SK-N-SH (cell line): ENCODE measurements around the gene TRIM66. TPM values are rescaled to one million over a fixed set of nuclear protein-coding genes. Genes with fewer than 3 reads are reported as not detected.

ENCODE experiments used
- CTCF ChIA-PET: fragments of 300-600, 350-600 bp; formaldehyde crosslinking; extraction: SDS; loops from one replicate; lab custom pipeline; 2021; lab: Yijun Ruan, JAX
- POLR2A ChIA-PET: fragments of 350-600 bp; sonication (Branson Sonifier 250); formaldehyde crosslinking; extraction: SDS; loops from one replicate; lab custom pipeline; 2020; ENCODE audit warnings: antibody characterized with exemption, inconsistent platforms; lab: Yijun Ruan, JAX
- DNase-seq: peaks from one replicate; pipeline ENCODE4 v3.0.0; 2012
- H2AFZ ChIP-seq: fragments of 200-600 bp; sonication (generic); 2 replicates; pipeline ENCODE4 v1.8.1; 2016; ENCODE audit warnings: antibody characterized with exemption, mild to moderate bottlenecking, low read depth
- H3F3A ChIP-seq: fragments of 200-600 bp; sonication (generic); replicated peaks from 2 replicates; pipeline ENCODE3; 2016; ENCODE audit warnings: antibody characterized with exemption, mild to moderate bottlenecking; ENCODE audit not compliant: insufficient read depth
- H3K27ac ChIP-seq, 2 experiments: fragments of 200-500 bp in 1 of 2; fragments of 200-600 bp in 1 of 2; sonication (Bioruptor generic) in 1 of 2; sonication (generic), shearing (Covaris generic) in 1 of 2; 2 replicates each; pipeline versions ENCODE4 v1.5.1 to v1.6.1; 2014 to 2016; ENCODE audit warnings: low read depth in 2 of 2, inconsistent platforms in 1 of 2, low read length in 1 of 2, mild to moderate bottlenecking in 1 of 2, mixed read lengths in 1 of 2
- H3K27me3 ChIP-seq: fragments of 200-600 bp; sonication (generic), shearing (Covaris generic); 2 replicates; pipeline ENCODE4 v1.6.1; 2016; ENCODE audit warnings: mixed run types; ENCODE audit not compliant: insufficient read depth
- H3K36me3 ChIP-seq, 2 experiments: fragments of 200-500 bp in 1 of 2; fragments of 200-600 bp in 1 of 2; sonication (Bioruptor generic) in 1 of 2; sonication (generic) in 1 of 2; replicated peaks in 1 of 2; 2 replicates each; pipeline versions ENCODE3 to v1.5.1; 2014 to 2016; ENCODE audit warnings: low read length in 1 of 2, mild to moderate bottlenecking in 1 of 2; ENCODE audit not compliant: insufficient read depth in 2 of 2, control insufficient read depth in 1 of 2
- H3K4me1 ChIP-seq, 2 experiments: fragments of 200-500 bp in 1 of 2; fragments of 200-600 bp in 1 of 2; sonication (Bioruptor generic) in 1 of 2; sonication (generic), shearing (Covaris generic) in 1 of 2; 2 replicates each; pipeline versions ENCODE4 v1.5.1 to v1.6.1; 2014 to 2016; ENCODE audit warnings: low read depth in 1 of 2, low read length in 1 of 2, mixed run types in 1 of 2; ENCODE audit not compliant: insufficient read depth in 2 of 2, control insufficient read depth in 1 of 2
- H3K4me2 ChIP-seq: fragments of 200-600 bp; sonication (generic), shearing (Covaris generic); 2 replicates; pipeline ENCODE4 v1.6.1; 2017; ENCODE audit warnings: mixed run types
- H3K4me3 ChIP-seq, 2 experiments: fragments of 200-500 bp in 1 of 2; fragments of 200-600 bp in 1 of 2; sonication (Bioruptor generic) in 1 of 2; sonication (generic), shearing (Covaris generic) in 1 of 2; 2 replicates each; pipeline versions ENCODE4 v1.5.1 to v1.8.1; 2014 to 2016; ENCODE audit warnings: low read depth in 2 of 2, inconsistent platforms in 1 of 2, low read length in 1 of 2, mild to moderate bottlenecking in 1 of 2, mixed read lengths in 1 of 2, moderate library complexity in 1 of 2
- H3K79me2 ChIP-seq: fragments of 200-600 bp; sonication (generic); 2 replicates; pipeline ENCODE4 v1.8.1; 2017; ENCODE audit warnings: mild to moderate bottlenecking; ENCODE audit not compliant: insufficient read depth
- H3K9ac ChIP-seq: fragments of 200-600 bp; sonication (generic); 2 replicates; pipeline ENCODE4 v1.6.1; 2017; ENCODE audit warnings: mixed run types
- H3K9me2 ChIP-seq: fragments of 200-600 bp; sonication (generic); 2 replicates; pipeline ENCODE4 v1.6.1; 2017; ENCODE audit warnings: mixed run types
- H3K9me3 ChIP-seq: fragments of 200-600 bp; sonication (generic); 2 replicates; pipeline ENCODE4 v1.6.1; 2017; ENCODE audit warnings: mixed run types, mild to moderate bottlenecking, moderate library complexity
- H4K20me1 ChIP-seq: fragments of 200-600 bp; sonication (generic); 2 replicates; pipeline ENCODE4 v1.6.1; 2017; ENCODE audit warnings: mild to moderate bottlenecking, mixed run types; ENCODE audit not compliant: insufficient read depth
- EP300 ChIP-seq, 2 experiments: IDR thresholded peaks; 2 replicates each; pipeline versions ENCODE4 v1.4.0 to v1.6.1; 2012; ENCODE audit warnings: borderline replicate concordance in 1 of 2, low read depth in 1 of 2, low read length in 1 of 2
- FOSL2 ChIP-seq: IDR thresholded peaks from 2 replicates; pipeline ENCODE4 v1.4.0; 2012; ENCODE audit warnings: low read depth, mild to moderate bottlenecking, moderate library complexity, borderline replicate concordance
- FOXJ3 ChIP-seq: sonication (generic); formaldehyde crosslinking; IDR thresholded peaks from 2 replicates; pipeline ENCODE4 v1.5.1; 2020; ENCODE audit warnings: mild to moderate bottlenecking, missing genetic modification reagents
- POLR2AphosphoS5 ChIP-seq: IDR thresholded peaks from 2 replicates; pipeline ENCODE4 v1.6.1; 2012; ENCODE audit warnings: low read depth, low read length
- RCOR1 ChIP-seq: fragments of 150-350 bp; IDR thresholded peaks from 2 replicates; pipeline ENCODE4 v1.6.1; 2017; ENCODE audit warnings: antibody characterized with exemption, low read length
- RFX5 ChIP-seq: IDR thresholded peaks from 2 replicates; pipeline ENCODE4 v1.6.1; 2012; ENCODE audit warnings: mild to moderate bottlenecking, improper control_type of control experiment, low read length
- SMC3 ChIP-seq: IDR thresholded peaks from 2 replicates; pipeline ENCODE4 v1.6.1; 2012; ENCODE audit warnings: low read depth, low read length, improper control_type of control experiment
- TAF1 ChIP-seq: IDR thresholded peaks from 2 replicates; pipeline ENCODE4 v1.6.1; 2012; ENCODE audit warnings: low read depth, mild to moderate bottlenecking, low read length, moderate library complexity, borderline replicate concordance
- TCF12 ChIP-seq: IDR thresholded peaks from 2 replicates; pipeline ENCODE4 v1.4.0; 2012
- TEAD4 ChIP-seq: IDR thresholded peaks from 2 replicates; pipeline ENCODE4 v1.4.0; 2012; ENCODE audit warnings: mild to moderate bottlenecking, borderline replicate concordance; ENCODE audit not compliant: insufficient read depth
- YY1 ChIP-seq: IDR thresholded peaks from 2 replicates; pipeline ENCODE4 v1.4.0; 2012; ENCODE audit warnings: low read depth, mild to moderate bottlenecking
- WGBS: methylation state at CpG from one replicate; pipeline ENCODE4 v1.1.6; 2017; ENCODE audit warnings: low lambda C conversion rate; 5-methylcytosine and 5-hydroxymethylcytosine counted together
- polyA plus RNA-seq, 3 experiments: library from polyadenylated mRNA; depleted of rRNA; stranded (reverse); fragments of >200 nt; gene quantifications; 2 replicates each; pipeline ENCODE4 v1.2.3, GENCODE V29; 2012
- TF ChIP-seq, protein P1 (sequence below): fragments of 150-350 bp; IDR thresholded peaks from 2 replicates; pipeline ENCODE4 v1.6.1; 2017; ENCODE audit warnings: antibody characterized with exemption, low read length, low read depth, borderline replicate concordance
- TF ChIP-seq, protein P2 (sequence below): IDR thresholded peaks from 2 replicates; pipeline ENCODE4 v1.6.1; 2012; ENCODE audit warnings: mild to moderate bottlenecking, low read depth, low read length, moderate library complexity
- TF ChIP-seq, protein P3 (sequence below): fragments of 200-600 bp; sonication (generic); IDR thresholded peaks from 2 replicates; pipeline ENCODE4 v1.6.1; 2017; ENCODE audit warnings: antibody characterized with exemption, mild to moderate bottlenecking, moderate library complexity

TRIM66 gene
- polyA plus RNA-seq, 1 of the 3 experiments (the other 2 are of a cell fraction), result 6.4 TPM

DNA sequence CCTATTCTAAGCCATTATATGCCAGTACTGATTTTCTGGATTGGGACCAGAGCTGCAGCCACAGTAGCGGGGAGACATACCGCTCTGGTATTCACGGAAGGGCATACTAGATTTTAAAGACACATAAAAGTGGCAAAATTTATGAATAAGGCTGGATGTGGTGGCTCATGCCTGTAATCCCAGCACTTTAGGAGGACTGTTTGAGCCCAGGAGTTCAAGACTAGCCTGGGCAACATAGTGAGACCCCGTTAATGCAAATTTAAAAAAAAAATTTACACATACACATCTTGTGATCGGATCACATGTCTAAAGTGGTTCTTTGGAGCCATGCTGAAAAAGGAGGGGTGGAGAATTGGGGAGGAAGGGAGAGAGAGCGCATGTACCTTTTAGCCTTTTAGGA lies 9.1 kb upstream of the TRIM66 start:
- ChIA-PET CTCF (no interaction called here), POLR2A (interaction anchor here (0.8 kb wide), 1 partner anchor 8 kb away, joined by 3 read pairs; no protein-coding TSS in a partner anchor)
- H3K4me2 ChIP-seq, result no peak overlapping the region
- peaks cover 52 to 55% of the 10 kb centered on the region in 2 experiments for H3K36me3 ChIP-seq
- DNase-seq, result no peak
- H3K9me2 ChIP-seq, result no peaks in the 10 kb centered on the region
- H3K79me2 ChIP-seq, result peaks cover 39% of the 10 kb centered on the region; the same call in 1 of the 2 replicates
- no peak for TF ChIP-seq SMC3
- no peak for TF ChIP-seq TCF12
- no peak for TF ChIP-seq TAF1
- no peak for TF ChIP-seq RCOR1
- no peak for TF ChIP-seq POLR2AphosphoS5
- TF ChIP-seq, protein P1, sequence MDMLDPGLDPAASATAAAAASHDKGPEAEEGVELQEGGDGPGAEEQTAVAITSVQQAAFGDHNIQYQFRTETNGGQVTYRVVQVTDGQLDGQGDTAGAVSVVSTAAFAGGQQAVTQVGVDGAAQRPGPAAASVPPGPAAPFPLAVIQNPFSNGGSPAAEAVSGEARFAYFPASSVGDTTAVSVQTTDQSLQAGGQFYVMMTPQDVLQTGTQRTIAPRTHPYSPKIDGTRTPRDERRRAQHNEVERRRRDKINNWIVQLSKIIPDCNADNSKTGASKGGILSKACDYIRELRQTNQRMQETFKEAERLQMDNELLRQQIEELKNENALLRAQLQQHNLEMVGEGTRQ, result no peak
- no peak for TF ChIP-seq RFX5
- no peak for TF ChIP-seq FOXJ3
- TF ChIP-seq, protein P2, sequence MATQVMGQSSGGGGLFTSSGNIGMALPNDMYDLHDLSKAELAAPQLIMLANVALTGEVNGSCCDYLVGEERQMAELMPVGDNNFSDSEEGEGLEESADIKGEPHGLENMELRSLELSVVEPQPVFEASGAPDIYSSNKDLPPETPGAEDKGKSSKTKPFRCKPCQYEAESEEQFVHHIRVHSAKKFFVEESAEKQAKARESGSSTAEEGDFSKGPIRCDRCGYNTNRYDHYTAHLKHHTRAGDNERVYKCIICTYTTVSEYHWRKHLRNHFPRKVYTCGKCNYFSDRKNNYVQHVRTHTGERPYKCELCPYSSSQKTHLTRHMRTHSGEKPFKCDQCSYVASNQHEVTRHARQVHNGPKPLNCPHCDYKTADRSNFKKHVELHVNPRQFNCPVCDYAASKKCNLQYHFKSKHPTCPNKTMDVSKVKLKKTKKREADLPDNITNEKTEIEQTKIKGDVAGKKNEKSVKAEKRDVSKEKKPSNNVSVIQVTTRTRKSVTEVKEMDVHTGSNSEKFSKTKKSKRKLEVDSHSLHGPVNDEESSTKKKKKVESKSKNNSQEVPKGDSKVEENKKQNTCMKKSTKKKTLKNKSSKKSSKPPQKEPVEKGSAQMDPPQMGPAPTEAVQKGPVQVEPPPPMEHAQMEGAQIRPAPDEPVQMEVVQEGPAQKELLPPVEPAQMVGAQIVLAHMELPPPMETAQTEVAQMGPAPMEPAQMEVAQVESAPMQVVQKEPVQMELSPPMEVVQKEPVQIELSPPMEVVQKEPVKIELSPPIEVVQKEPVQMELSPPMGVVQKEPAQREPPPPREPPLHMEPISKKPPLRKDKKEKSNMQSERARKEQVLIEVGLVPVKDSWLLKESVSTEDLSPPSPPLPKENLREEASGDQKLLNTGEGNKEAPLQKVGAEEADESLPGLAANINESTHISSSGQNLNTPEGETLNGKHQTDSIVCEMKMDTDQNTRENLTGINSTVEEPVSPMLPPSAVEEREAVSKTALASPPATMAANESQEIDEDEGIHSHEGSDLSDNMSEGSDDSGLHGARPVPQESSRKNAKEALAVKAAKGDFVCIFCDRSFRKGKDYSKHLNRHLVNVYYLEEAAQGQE, result no peak
- no peak for TF ChIP-seq EP300 (IDR thresholded peaks at IDR 0.05; ENCODE audit: borderline replicate concordance in 1 of 2, low read depth in 1 of 2, low read length in 1 of 2)
- no peak for TF ChIP-seq FOSL2
- TF ChIP-seq, protein P3, sequence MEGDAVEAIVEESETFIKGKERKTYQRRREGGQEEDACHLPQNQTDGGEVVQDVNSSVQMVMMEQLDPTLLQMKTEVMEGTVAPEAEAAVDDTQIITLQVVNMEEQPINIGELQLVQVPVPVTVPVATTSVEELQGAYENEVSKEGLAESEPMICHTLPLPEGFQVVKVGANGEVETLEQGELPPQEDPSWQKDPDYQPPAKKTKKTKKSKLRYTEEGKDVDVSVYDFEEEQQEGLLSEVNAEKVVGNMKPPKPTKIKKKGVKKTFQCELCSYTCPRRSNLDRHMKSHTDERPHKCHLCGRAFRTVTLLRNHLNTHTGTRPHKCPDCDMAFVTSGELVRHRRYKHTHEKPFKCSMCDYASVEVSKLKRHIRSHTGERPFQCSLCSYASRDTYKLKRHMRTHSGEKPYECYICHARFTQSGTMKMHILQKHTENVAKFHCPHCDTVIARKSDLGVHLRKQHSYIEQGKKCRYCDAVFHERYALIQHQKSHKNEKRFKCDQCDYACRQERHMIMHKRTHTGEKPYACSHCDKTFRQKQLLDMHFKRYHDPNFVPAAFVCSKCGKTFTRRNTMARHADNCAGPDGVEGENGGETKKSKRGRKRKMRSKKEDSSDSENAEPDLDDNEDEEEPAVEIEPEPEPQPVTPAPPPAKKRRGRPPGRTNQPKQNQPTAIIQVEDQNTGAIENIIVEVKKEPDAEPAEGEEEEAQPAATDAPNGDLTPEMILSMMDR, result no peak
- no peak for TF ChIP-seq TEAD4
- no peak for TF ChIP-seq YY1
- no peak overlapping the region for H3K4me3 ChIP-seq
- H3K9ac ChIP-seq, result no peak overlapping the region
- H4K20me1 ChIP-seq, result no peaks in the 10 kb centered on the region
- peaks cover 14 to 15% of the 10 kb centered on the region in 2 experiments; a peak in 3 of 4 replicates for H3K4me1 ChIP-seq
- H3K9me3 ChIP-seq, result no peaks in the 10 kb centered on the region
- 88% methylated on average over 6 of the region's 6 CpGs for WGBS
- H3K27me3 ChIP-seq, result no peaks in the 10 kb centered on the region
- H3F3A ChIP-seq, result peaks cover 30% of the 10 kb centered on the region
- no peak overlapping the region for H2AFZ ChIP-seq
- H3K27ac ChIP-seq, result no peak overlapping the region
